CD4-positive, alpha-beta T cell (primary cell): ENCODE results near the gene PTPRN2. TPM values are rescaled to one million over a fixed set of nuclear protein-coding genes. Genes with fewer than 3 reads are reported as not detected.

ENCODE experiments used
- ATAC-seq: fragments of 200-7000 bp; cut with Tn5 transposase; one replicate; pipeline ENCODE4 v1.10.0; 2022; ENCODE audit warnings: mild to moderate bottlenecking; ENCODE audit not compliant: poor library complexity
- CTCF ChIA-PET: fragments of 350-600 bp; sonication (Branson Sonifier 250); formaldehyde crosslinking; loops from one replicate; lab custom pipeline; 2021; ENCODE audit warnings: antibody characterized with exemption, inconsistent platforms; lab: Charles Lee
- POLR2A ChIA-PET: fragments of 350-600 bp; sonication (Branson Sonifier 250); formaldehyde crosslinking; loops from one replicate; lab custom pipeline; 2021; ENCODE audit warnings: antibody characterized with exemption, inconsistent platforms; lab: Charles Lee
- DNase-seq, 14 experiments: peaks; one replicate each; pipeline ENCODE4 v3.0.0-alpha.2; 2013 to 2020; ENCODE audit warnings: mixed read lengths in 2 of 14
- H3K27ac ChIP-seq, 2 donors: one replicate each; pipeline versions ENCODE4 v1.5.1 to v1.7.0; 2013; ENCODE audit warnings: low read length in 2 of 2, low read depth in 1 of 2, mild to moderate bottlenecking in 1 of 2
- H3K27me3 ChIP-seq, 2 experiments: 1 replicate in 1 of 2; 2 replicates in 1 of 2; pipeline versions ENCODE4 v1.6.1 to v1.7.0; 2013; ENCODE audit warnings: low read length in 2 of 2, control low read depth in 1 of 2, mild to moderate bottlenecking in 1 of 2, moderate library complexity in 1 of 2; ENCODE audit not compliant: insufficient read depth in 2 of 2, control insufficient read depth in 1 of 2
- H3K36me3 ChIP-seq: one replicate; pipeline ENCODE4 v1.6.1; 2013; ENCODE audit warnings: low read length, control low read depth; ENCODE audit not compliant: insufficient read depth
- H3K4me1 ChIP-seq: one replicate; pipeline ENCODE4 v1.6.1; 2013; ENCODE audit warnings: low read length, control low read depth; ENCODE audit not compliant: insufficient read depth
- H3K4me3 ChIP-seq: one replicate; pipeline ENCODE4 v1.5.1; 2013; ENCODE audit warnings: mild to moderate bottlenecking, low read length, moderate library complexity
- H3K9me3 ChIP-seq, 2 experiments: 1 replicate in 1 of 2; 2 replicates in 1 of 2; pipeline versions ENCODE4 v1.6.1 to v1.7.0; 2013; ENCODE audit warnings: low read length in 2 of 2, mild to moderate bottlenecking in 2 of 2, control low read depth in 1 of 2, moderate library complexity in 1 of 2; ENCODE audit not compliant: control insufficient read depth in 1 of 2, insufficient read depth in 1 of 2
- H3K27ac Mint-ChIP-seq: one replicate; pipeline ENCODE4 v1.8.0; 2020; ENCODE audit warnings: mixed read lengths
- H3K27me3 Mint-ChIP-seq: one replicate; pipeline ENCODE4 v1.8.0; 2021; ENCODE audit warnings: mixed read lengths
- H3K36me3 Mint-ChIP-seq: one replicate; pipeline ENCODE4 v1.8.0; 2021; ENCODE audit warnings: low read depth, mixed read lengths
- H3K4me1 Mint-ChIP-seq: one replicate; pipeline ENCODE4 v1.8.0; 2021; ENCODE audit warnings: low read depth, mixed read lengths
- H3K4me3 Mint-ChIP-seq: one replicate; pipeline ENCODE4 v1.8.0; 2020; ENCODE audit warnings: mild to moderate bottlenecking, mixed read lengths
- H3K9me3 Mint-ChIP-seq: one replicate; pipeline ENCODE4 v1.8.0; 2020; ENCODE audit warnings: mixed read lengths
- intact Hi-C, 2 experiments: fragments of 100-400 bp; cut with DNase I in 1 of 2; cut with micrococcal nuclease in 1 of 2; formaldehyde crosslinking; loops; one replicate each; pipeline versions ENCODE4 v1.15.1 to v1.9.0; 2023 to 2025; cut with DNase I, micrococcal nuclease
- total RNA-seq, 174 experiments: library from RNA in 2 of 174; stranded (reverse) in 2 of 174; gene quantifications; one replicate each; pipeline ENCODE4 v1.2.3 and lab custom pipeline; 2021 to 2026
- TF ChIP-seq, protein P1 (sequence below): fragments of 200-600 bp; IDR thresholded peaks from one replicate; pipeline ENCODE4 v1.8.0; 2022; ENCODE audit warnings: antibody characterized with exemption, mild to moderate bottlenecking

Gene PTPRN2
- total RNA-seq, 2 experiments from 2014 or later = 0.34 to 0.44 TPM

DNA sequence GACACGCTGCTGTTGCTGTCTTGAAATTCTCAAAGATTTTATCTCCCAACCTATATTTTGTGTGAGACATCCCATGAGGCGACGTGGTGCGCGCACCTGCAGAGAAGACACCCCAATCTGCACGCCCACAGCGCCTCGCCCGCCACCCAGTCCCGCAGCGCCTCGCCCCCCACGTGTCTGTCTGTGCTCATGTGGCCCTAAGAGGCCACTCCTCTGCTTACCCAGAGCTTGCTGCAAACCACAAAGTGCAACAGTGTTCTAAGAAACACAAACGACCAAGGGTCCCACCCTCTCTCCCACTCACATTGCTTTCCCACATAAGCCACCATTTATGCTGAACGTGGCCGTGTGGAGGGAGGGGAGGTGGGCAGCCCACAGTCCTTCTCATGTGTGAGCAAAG is 287.2 kb downstream of the PTPRN2 start:
- CTCF ChIA-PET = no interaction called here
- H3K9me3 Mint-ChIP-seq = no peaks in the 10 kb centered on the region
- no peak for ATAC-seq
- H3K27ac Mint-ChIP-seq = no peak overlapping the region
- H3K27me3 Mint-ChIP-seq = peaks cover 15% of the 10 kb centered on the region
- Histone ChIP-seq H3K36me3 (no peaks in the 10 kb centered on the region), H3K4me3 (no peak overlapping the region), H3K4me1 (no peaks in the 10 kb centered on the region), H3K27ac (no peak overlapping the region), H3K9me3 (peaks cover 0 to 19% of the 10 kb centered on the region in 2 experiments), H3K27me3 (no peaks in the 10 kb centered on the region)
- POLR2A ChIA-PET = no interaction called here
- TF ChIP-seq, protein P1, sequence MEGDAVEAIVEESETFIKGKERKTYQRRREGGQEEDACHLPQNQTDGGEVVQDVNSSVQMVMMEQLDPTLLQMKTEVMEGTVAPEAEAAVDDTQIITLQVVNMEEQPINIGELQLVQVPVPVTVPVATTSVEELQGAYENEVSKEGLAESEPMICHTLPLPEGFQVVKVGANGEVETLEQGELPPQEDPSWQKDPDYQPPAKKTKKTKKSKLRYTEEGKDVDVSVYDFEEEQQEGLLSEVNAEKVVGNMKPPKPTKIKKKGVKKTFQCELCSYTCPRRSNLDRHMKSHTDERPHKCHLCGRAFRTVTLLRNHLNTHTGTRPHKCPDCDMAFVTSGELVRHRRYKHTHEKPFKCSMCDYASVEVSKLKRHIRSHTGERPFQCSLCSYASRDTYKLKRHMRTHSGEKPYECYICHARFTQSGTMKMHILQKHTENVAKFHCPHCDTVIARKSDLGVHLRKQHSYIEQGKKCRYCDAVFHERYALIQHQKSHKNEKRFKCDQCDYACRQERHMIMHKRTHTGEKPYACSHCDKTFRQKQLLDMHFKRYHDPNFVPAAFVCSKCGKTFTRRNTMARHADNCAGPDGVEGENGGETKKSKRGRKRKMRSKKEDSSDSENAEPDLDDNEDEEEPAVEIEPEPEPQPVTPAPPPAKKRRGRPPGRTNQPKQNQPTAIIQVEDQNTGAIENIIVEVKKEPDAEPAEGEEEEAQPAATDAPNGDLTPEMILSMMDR = no peak
- no peaks in the 10 kb centered on the region for H3K4me1 Mint-ChIP-seq
- intact Hi-C loops = no loop called here
- H3K4me3 Mint-ChIP-seq = no peak overlapping the region
- H3K36me3 Mint-ChIP-seq = no peaks in the 10 kb centered on the region
- DNase-seq = no peak

DNA sequence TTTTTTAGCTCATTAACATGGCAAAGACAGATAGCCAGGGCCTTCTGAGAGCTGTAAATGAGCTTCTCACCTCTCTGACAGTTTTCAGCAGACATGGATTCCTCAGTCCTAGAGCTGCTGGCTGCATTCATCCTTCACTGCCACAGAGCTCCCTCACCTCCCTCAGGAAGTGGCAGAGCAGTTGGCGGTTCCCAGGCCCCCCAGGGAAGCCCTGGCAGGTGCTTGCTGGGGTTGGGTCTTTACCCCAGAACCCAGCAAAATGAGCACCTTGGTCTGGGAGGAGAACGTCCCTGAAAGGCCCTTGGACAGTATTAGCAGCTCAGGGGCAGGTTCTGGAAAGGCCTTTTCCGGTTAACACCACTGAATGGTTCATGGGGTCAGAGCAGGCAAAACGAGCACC is 288.0 kb downstream of the PTPRN2 start:
- TF ChIP-seq, protein P1 = no peak
- DNase-seq = no peak
- intact Hi-C loops = no loop called here

DNA sequence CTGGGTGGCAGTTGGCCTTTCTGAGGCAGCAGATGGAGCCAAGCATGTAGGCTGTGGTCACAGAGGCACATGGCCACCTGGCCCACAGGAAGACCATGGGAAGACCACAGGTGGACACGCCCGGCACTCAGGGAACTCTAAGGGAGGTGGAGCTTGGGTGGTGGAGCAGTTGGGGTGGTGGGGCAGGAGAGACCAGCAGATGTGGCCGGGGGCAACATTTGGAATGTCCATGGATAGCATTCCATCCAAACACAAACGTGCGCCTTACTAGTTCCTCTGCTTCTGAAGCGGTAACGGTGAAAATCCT is 290.9 kb downstream of the PTPRN2 start:
- TF ChIP-seq, protein P1 = no peak
- POLR2A ChIA-PET = no interaction called here
- CTCF ChIA-PET = no interaction called here
- Histone ChIP-seq H3K4me3 (no peak overlapping the region), H3K9me3 (peaks cover 0 to 24% of the 10 kb centered on the region in 2 experiments), H3K27ac (no peak overlapping the region), H3K4me1 (no peaks in the 10 kb centered on the region), H3K36me3 (no peaks in the 10 kb centered on the region), H3K27me3 (no peaks in the 10 kb centered on the region)
- Mint-ChIP-seq H3K27ac (no peak overlapping the region), H3K27me3 (peaks cover 11% of the 10 kb centered on the region), H3K9me3 (no peaks in the 10 kb centered on the region), H3K4me3 (no peak overlapping the region), H3K36me3 (no peaks in the 10 kb centered on the region), H3K4me1 (no peaks in the 10 kb centered on the region)
- intact Hi-C loops = no loop called here
- ATAC-seq (no peak), DNase-seq (no peak)

More for the DNA sequence above, 288.0 kb downstream of the PTPRN2 start:
- Mint-ChIP-seq H3K4me1 (no peaks in the 10 kb centered on the region), H3K4me3 (no peak overlapping the region), H3K27me3 (peaks cover 15% of the 10 kb centered on the region), H3K36me3 (no peaks in the 10 kb centered on the region), H3K27ac (no peak overlapping the region), H3K9me3 (no peaks in the 10 kb centered on the region)
- no peaks in the 10 kb centered on the region for H3K4me1 ChIP-seq
- no peak for ATAC-seq
- ChIA-PET POLR2A (no interaction called here), CTCF (no interaction called here)
- no peaks in the 10 kb centered on the region for H3K27me3 ChIP-seq
- H3K4me3 ChIP-seq = no peak overlapping the region
- no peak overlapping the region for H3K27ac ChIP-seq
- H3K9me3 ChIP-seq = peaks cover 0 to 27% of the 10 kb centered on the region in 2 experiments
- H3K36me3 ChIP-seq = no peaks in the 10 kb centered on the region
